Adrenal gland (tissue), 5 donors: ENCODE measurements around the gene SHISA6.

ENCODE experiments used
- CTCF ChIP-seq, 6 experiments: fragments of 450-650 bp in 4 of 6; fragments of 200-600 bp in 2 of 6; sonication (generic) in 1 of 6; IDR thresholded peaks; 1 replicate in 5 of 6; 2 replicates in 1 of 6; pipeline versions ENCODE4 v1.5.1 to v1.8.0; 2016 to 2021; ENCODE audit warnings: antibody characterized with exemption in 6 of 6, mild to moderate bottlenecking in 2 of 6, moderate library complexity in 1 of 6
- POLR2A ChIP-seq, 2 donors: fragments of 450-650 bp; IDR thresholded peaks; one replicate each; pipeline ENCODE4 v1.6.1; 2017; ENCODE audit warnings: antibody characterized with exemption in 2 of 2, mild to moderate bottlenecking in 2 of 2, moderate library complexity in 1 of 2
- donor health status: DM: no; HTN: no; CAD: no.

GRCh38 chr17:11274106-11274505 lies 33.1 kb downstream of the SHISA6 start:
- TF ChIP-seq CTCF (IDR thresholded peaks at IDR 0.05) = no peak
- no peak for TF ChIP-seq POLR2A (IDR thresholded peaks at IDR 0.05)
